HPDE6-E6E7 (cell line): ENCODE measurements around the gene STT3B.

Experiments
- DNase-seq: peaks from one replicate; pipeline ENCODE4 v3.0.0; 2011; ENCODE audit warnings: missing footprints; ENCODE audit errors: extremely low spot score

STT3B gene

DNA sequence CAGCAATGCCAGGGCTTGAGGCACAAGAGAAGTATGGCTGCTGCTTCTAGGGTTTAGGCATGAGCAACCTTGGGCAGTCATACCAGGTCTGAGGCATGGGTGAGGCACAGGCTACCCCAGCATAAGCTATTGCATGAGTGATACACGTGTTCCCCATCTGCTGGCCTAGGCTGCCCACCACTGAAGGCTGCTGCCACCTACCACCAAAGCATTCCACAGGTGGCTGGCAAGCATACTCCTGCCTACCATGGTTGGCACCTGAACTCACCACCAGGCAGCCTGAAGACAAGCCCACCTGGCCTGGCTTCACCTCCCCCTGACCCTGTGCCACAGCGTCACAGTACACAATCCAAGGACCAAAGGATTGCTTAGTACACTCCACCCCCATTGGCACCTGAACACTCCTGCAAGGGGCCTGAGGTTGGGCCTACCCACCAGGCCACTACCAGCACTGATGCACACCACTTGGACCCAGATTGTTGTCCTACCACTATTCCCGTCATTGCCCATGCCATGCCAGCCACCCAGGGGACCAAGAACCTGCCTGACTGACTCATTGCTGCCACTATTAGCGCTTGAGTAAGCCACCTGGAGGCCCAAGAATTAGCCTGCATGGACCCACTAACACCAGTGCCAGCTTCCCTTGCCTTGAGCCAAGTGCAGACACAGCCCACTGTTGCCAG lies 115.7 kb downstream of the STT3B start:
- DNase-seq, result no peak

DNA sequence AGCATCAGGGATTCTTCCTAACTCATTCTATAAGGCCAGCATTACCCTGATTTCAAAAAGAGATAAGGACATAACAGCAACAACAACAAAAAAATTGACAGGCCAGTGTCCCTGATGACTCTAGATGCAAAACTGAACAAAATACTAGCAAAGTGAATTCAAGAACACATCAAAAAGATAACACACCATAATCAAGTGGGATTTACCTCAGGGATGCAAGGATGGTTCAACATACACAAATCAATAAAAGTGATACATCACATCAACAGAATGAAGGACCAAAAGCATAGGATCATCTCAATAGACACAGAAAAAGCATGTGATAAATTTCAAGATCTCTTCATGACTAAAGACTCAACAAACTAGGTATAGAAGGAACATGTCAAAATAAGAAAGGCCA lies 119.6 kb downstream of the STT3B start:
- no peak for DNase-seq

DNA sequence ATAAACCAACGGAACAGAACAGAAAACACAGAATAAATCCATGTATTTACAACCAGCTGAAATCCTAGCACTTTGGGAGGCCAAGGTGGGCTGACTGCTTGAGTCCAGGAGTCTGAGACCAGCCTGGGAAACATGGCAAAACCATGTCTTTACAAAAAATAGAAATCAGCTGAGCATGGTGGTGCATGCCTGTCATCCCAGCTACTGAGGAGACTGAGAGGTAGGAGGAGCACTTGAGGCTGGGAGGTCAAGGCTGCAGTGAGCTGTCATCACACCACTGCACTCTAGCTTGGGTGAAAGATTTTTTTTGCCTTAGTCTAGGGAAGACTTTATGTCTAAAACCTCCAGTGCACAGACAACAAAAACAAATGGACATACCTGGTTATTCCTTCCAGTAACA lies 120.7 kb downstream of the STT3B start:
- DNase-seq, result no peak

DNA sequence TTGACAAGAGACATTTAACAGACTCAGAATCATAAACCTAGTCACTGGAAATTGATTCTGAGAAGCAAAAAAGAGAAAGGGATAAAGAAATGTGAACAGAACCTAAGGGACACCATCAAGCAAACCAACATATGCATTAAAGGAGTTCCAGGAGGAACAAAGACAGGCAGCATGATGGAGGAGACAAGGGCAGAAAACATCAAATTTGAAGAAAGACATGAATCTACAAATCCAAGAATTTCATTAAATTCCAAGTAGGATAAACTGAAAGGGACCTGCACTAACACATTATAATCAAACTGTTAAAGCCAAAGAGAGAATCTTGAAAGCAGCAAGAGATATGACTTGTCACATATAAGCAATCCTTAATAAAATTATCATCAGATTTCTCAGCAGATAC lies 122.3 kb downstream of the STT3B start:
- no peak for DNase-seq

DNA sequence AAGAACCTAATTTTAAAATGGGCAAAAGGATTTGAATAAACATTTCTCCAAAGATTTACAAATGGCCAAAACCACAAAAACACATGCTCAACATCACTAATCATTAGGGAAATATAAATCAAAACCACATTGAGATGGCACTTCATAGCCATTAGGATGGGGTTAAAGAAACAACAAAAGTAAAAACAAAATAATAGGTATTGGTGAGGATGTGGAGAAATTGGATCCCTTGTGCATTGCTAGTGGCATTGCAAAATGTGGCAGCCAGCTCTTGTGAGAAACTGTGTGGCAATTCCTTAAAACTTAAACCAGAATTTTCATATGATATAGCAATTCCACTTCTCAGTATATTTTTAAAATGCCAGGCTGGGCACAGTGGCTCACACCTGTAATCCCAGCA lies 126.5 kb downstream of the STT3B start:
- DNase-seq, result no peak

DNA sequence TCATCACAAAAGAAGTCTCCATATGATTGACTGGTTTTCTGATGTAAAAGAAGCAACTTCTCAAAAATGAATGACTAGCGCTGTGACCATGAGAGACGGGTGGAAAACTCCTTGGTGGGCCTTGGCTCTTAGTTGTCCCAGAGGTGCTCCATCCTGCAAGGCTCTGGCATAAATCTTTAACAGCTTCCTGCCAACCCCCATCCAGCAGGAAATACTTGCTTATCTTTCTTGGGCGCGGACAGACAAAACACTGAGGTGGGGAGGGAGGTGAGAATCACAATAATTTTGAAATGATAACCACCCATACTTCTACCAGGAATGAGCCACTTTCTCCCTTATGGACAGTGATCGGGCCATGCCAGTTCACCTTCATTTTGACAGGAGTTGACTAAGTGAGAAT lies 128.6 kb downstream of the STT3B start:
- DNase-seq, result no peak

DNA sequence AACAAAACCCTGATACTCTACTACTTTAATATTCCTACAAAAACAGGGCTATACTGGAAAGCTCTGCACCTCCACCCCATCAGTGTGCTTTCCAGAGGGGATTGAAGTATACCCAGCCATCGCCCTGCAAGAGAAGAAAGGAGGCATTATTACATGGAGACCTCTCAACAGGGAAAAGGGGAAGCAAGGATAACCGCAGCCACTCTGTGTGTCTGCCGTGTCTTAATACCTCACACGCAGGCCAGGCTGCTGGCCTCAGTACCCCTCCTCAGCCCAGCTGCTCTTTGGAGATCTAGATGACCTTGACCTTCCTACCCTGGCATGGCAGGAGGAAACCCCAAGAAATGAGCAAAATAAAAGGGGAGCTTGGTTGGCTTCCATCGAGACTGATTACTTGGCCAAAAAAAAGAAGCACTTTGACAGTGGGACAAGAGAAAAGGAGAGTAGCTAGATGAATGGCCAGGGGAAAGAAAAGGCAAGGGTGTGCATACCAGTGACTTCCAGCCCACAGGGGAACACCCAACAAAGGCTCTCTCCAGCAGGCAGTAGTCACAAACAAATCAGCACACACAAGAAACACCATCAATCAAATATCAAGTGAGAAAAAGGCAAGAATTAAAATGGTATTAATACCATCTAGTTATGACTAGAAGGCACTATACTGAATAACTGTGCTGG lies 129.4 kb downstream of the STT3B start:
- DNase-seq, result no peak

DNA sequence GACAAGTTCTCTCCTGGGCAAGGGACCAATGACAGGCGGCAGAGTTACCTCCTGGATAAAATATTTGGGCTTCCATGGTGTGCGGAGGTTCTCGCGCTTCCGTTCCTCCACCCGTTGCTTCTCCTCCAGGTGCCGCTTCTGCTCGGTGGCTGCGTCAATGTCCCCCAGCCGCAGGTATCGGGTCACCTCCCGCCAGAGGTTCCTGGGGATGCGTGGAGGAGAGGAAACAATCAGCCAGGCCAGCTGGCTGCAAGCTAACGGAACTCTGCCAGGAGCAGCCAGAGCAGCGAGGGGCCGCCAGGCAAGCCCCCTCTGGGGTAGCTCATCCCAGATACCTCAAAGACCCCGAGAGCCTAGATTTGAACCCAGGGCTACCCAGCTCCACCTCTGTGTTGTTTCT lies 131.3 kb downstream of the STT3B start:
- DNase-seq, result no peak

DNA sequence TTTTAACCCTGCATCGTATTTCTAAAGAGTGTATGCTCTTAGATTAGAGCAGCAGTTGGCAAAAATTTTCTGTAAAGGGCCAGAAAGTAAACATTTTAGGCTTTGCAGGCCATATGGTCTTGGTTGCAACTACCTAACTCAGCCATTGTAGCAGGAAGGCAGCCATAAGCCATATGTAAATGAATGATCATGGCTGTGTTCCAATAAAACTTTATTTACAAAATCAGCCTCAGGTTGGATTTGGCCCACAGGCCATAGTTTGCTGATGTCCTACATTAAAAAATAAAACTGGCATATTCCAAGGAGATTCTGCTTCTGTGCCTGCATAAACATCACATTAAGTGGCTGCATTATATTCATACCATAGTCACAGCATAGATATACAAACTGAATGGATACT lies 134.9 kb downstream of the STT3B start:
- DNase-seq, result no peak

DNA sequence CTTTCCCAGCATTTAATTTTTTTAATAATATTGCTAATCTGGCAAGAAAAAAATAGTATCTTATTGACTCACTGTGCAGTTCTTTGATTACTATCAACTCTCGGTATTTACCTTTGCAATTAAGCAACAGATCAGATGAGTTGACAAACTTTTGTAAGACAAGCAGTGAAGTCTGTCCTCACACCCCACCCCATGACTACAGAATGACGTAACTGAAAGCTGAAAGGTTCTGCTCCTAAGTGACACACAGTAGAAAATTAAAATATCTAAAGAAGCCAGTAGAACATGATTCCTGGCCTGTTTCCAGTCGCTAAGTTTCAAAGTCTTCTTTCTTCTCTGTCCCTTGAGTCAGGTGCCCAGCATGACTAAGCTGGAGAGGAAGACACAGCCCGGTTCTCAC lies 135.5 kb downstream of the STT3B start:
- DNase-seq, result peak; percentile 6

DNA sequence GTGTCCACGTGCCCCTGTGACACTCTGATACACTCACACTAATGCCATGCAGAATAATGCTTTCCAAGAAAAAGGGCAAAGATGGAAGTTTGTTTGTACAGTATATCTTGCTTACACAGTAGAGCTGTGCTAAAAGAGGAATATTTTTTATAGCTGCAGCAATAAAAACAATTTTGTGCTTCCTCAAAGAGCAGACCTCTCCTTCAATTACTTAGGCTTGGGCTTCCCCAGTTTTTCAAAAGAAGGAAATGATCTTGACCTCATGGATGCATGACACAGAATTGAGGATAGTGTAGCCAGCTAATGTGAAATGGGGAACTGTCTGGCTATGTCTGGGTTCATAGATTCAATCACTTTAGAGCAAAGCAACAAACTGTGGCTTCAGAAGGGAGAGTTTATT lies 137.4 kb downstream of the STT3B start:
- DNase-seq, result no peak

DNA sequence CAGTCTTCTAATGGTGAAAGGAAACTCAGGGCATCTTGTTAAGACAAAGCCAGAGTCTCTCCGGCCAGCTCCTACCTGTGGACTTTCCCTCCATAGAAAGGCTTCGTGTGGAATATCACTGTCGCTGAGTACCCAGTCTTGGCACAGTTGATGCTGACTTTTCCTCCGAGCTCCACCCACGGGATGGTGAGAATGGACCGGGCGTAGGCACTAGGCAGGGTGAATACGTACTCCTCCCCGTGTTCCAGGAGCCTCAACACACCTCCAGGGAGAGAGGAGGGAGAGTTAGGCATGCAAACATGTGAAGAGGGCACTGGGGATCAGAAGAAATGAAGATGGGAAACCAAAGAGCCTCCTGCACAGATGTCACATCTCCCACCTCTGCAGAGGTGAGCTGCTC lies 138.0 kb downstream of the STT3B start:
- DNase-seq, result no peak

DNA sequence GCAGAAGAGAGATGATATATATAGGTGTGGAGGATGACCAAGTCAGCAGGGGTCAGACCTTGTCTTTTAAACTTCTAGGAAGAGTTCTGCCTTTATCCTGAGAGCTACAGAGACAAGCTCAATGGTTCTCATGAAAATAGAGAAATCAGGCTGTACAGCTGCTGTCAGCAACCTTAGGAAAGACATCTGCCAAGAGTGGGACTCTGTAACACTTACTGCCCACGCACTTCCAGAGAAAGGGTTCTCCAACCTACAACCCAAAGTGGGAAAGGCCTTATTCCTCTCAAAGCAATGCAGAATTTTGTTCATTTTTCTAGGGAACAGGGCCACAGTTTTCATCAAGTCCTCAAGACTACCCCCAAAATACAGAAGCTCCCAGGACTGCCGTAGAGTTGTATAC lies 138.7 kb downstream of the STT3B start:
- DNase-seq, result no peak

DNA sequence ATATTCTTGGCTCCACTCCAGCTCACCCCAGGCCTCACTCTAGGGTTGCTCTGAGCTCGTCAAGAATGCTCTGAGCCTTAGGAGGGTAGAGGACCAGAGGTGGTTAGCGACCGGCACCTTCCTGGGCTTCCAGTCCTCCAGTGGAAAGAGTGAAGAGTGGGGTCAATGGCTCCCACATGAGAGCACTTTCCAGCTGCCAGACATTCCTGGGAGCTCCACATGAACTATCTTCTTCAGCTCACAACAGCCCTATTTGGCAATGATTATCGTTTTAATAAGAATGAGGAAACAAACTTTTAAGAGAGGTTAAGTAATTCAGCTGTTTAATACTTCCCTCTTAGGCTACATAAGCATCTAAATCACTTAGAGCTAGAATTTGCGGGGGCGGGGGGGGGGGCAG lies 139.3 kb downstream of the STT3B start:
- DNase-seq, result no peak

DNA sequence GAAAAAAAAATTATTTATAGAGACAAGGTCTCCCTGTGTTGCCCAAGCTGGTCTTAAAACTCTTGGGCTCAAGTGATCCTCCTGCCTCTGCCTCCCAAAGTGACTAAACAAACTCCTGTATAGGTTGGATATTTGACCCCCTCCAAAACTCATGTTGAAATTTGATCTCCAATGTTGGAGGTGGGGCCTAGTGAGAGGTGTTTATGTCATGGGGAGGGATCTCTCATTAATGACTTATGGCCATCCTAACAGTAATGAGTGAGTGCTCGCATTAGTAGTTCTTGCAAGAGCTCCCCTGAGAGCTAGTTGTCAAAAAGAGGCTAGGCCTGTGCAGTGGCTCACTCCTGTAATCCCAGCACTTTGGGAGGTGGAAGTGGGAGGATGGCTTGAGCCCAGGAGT lies 141.2 kb downstream of the STT3B start:
- no peak for DNase-seq

DNA sequence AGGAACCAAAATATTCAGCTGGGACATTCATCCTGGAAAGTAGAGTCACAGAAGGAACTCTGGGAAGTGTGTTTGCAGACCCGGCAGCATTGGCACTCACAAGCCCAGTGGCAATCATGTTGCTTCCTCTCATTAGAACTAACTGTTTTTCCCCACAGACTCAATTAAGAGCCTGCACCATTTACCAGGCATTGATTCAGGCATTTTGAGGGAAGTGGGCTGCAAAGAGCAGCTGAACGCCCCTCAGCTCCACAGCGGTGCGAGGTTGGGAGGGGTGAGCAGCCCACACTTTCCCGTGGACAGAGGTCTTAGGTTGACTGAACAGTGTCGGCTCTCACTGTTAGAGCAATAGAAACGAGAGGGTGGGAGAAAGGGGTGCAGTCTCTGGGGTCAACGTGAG lies 143.8 kb downstream of the STT3B start:
- no peak for DNase-seq

DNA sequence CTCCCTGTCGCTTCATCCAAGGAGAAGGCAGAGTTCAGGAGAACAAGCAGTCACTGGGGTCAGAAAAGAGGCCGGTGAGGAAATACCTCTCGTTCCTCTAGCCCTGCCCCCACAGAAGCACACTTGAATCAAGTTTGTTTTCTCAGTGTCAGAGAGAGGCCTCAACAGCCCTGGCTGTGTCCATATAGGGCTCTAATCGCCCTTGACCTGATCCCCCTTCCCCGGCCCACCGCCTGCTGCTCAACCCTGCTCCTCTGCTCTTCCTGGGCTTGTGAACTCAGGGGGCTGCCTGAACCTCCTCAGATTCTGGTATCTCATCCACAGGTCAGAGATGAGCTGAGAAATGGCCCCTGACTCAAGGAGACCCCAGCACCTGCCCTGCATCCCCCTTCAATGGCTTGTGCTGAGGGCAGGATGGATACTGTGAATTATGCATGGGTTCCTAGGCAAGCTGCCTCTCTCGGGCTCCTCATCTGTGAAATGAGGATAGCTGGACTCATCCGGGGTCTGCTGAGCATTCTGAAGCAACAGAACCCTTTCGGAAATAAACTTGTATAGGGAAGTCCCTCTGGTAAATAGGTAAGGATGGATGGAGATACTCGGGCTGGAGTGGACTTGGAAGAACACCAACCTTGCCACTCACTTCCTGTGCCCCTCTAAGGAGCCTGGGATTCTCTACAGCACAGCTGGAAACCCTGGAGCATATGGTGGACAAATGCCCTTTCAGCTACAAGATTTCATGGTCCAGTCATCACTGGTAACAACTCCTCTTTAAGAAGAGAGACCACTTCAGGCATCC lies 147.5 kb downstream of the STT3B start:
- DNase-seq, result no peak
